ENCODE results near the gene GUCD1.

The GUCD1 gene

DNA sequence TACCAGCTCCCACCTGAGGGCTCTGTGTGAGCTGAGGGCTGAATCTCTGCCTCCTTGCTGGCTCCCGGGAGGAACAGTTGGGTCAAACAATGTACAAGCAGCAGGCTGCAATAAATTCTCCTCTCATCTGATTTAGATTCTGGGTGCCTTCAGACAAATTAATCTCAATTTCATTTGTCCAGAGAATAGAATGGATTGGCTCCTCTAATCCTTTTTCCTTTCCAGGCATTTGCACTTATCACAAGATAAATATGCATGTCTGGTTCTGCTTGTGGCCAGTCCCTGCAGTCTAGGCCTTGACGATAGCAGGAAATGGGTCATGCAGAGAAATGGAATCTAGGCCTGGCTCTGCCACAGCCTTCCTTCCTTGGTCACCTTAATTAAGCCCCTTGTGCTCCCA is 31.1 kb downstream of the GUCD1 start:
- no peak for DNase-seq

GRCh38 chr22:24521791-24522245 is 33.1 kb downstream of the GUCD1 start:
- DNase-seq, result peak; percentile 51

- no peak for DNase-seq
Measured at GRCh38 chr22:24519496-24519895, 35.4 kb downstream of the GUCD1 start.

DNA sequence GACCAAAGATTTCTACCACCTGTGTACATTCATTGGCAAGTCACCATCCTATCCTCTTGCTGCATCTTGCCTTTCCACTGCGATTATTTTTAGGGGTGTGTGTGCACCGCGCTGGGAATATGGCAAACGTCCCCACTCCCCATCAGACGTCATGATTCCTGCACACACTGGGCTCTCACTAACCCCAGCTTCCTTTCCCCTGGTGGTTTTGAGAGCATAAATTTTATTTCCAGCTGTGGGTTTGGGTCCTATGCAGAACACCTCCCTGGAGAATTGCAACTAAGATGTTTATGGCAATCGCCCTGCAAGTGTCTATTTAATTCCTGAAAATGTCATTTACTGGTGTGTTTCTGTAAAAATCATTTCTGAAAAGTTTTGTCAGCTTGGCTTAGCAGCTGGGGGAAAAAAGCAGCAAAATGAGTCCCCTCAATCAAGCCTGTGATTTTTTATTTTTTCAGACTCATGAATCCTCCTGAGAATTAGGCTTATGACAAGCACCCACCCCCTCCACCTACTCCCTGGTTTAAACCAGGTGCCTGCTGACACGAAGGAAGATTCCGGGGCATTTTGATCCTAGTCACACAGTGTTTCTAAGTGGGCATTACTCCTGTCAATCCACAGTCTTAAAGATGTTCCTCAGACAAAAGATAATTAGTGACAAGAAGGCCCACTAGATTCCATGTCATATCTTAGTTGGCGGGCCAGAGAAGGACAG is 36.0 kb downstream of the GUCD1 start:
- DNase-seq, result no peak

DNA sequence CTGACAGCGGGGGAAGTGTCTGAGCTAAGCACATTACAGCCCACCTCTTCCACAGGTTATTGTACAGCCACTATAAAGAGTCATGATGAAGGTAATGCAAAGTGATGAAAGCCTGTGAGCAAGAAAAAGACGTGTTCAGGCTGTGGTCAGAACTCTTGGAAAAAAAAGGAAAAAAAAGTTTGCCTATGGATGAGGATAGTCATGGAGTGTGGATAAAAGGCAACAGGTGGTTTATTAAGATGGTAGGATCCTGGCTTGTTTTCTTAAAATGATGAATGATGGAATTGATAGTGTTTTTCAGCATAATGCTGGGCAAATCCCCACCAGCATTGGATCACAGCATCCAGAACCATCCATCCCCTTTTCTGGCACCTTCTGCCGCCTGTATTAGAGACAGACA is 36.7 kb downstream of the GUCD1 start:
- DNase-seq, result no peak

- DNase-seq, result no peak
Measured at GRCh38 chr22:24517446-24517845, 37.5 kb downstream of the GUCD1 start.

DNA sequence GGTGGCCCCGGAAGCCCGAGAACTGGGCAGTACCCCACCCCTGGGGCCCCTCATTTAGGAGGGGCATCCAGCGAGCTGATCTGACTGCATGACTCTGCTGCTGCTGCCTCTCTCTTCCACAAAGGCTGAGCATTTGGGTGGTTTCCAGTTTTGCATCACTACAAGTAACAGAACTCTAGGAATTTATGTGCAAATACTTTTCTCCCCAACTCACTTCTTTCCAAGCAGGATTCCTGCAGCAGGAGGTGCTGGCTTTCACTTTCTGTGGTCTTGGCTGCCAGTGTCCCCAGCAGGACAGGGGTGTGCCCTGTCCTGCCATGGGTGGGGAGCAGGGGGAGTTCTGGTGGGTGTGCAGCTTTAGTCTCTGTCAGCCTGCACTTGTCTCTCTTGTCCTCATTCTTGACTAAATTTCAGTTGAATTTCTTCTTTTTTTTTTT is 38.6 kb downstream of the GUCD1 start:
- DNase-seq, result no peak

DNA sequence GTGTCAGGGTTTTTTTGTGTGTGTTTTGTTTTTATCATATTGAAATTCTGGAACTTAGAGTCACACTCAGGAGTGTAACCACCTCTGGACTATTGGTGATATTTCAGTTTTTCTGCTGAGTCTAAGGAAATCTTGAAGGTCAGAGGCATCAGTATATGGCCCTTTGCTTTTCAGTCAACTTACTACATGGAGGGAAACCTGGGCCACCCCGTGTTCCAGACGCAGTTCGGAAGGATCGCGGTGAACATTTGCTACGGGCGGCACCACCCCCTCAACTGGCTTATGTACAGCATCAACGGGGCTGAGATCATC is 40.0 kb downstream of the GUCD1 start:
- no peak for DNase-seq

GRCh38 chr22:24514241-24515026 is 40.5 kb downstream of the GUCD1 start:
- no peak for DNase-seq

DNA sequence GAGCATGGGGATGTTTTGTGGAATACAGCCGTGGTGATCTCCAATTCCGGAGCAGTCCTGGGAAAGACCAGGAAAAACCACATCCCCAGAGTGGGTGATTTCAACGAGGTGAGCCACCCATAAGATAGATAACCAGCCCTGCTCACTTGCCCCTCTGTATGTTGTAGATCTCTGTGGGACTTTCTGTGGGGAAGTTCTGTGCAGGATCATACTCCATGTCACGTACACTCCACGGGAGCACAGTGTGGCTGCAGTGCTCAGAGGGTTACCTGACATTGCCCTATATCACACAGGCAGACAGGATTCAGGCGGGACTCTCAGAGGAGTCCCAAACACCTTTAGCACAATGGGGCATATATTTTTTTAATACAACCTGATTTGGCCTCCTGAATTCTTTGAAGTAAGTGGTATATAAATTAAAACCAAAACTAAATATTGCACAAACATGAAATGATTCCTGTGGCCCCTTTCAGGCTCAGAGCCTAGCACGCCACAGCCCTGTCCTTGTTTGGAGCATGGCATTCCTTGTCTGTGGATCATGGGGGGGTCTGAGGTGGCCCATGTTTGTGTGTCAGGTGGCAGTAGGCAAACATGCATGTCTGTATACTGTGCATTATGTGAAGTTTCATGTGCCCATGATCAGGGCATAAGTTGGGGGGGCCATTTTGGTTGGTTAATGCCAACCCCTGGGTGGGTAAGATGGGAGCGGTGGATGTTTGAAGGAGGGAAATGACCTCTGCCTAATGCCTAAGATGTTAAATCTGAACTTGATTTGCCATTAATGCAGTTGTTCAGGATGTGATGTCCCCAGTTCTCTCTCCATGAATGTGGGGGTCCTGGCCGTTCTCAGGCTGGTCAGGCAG is 41.3 kb downstream of the GUCD1 start:
- no peak for DNase-seq

GRCh38 chr22:24512043-24512442 is 42.9 kb downstream of the GUCD1 start:
- no peak for DNase-seq

DNA sequence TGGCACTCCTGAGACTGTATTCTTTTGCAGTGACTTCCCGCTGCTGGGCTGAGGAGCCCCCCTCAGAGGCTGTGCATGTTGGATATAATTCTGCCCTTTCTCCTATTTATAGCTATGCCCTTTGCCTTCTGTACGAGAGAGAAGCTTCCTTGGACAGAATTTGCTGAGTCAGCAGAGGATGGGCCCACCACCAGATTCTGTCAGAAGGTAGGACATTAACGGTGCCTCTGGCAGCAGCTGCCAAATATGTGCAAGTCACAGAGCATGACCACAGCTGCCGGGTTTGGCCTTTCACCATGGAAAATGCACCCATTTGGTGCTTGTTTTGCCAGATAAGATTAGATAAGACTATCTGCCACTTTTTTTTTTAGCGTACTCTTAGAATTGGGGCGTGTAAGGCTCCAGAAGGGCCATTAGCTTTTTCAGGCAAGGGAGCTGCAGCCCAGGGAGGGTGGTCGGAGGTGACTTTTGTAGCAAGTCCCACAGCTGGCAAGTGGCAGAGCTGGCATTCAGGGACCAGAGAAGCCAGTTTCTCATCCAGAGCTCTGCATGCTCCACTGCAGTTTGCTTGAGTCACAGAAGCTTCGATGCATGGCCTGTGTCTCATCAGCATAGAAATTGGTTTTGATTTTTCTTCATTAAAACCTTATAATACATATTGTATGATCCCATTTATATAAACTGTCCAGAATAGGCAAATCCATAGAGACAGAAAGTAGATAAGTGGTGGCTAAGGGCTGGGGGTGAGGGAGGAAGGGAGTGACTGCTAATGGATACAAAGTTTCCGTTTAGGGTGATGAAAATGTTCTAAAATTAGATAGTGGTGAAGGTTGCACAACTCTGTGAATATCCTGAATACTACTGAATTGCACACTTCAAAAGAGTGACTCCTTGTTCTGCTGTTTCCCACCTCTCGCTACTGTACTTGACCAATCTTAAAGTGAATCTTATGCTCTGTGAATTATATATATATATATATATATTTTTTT is 44.0 kb downstream of the GUCD1 start:
- no peak for DNase-seq

DNA sequence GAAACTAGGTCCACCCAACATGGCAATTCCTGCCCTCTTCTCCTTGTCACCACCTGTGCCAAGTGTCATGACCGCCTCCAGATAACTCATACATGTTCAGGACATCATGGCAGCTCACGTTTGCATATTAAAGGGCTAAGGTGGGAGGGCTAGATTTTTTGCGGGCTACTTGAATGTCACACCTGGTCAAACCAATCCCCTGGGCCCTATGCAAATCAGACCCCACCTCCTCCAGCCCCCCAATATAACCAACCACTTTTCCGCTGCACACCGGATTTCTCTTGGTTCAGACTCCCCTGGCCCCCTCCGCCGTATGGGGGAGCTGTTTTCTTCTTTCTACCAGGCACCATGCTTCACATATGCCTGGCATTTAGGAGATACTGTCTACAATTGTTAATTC is 47.2 kb downstream of the GUCD1 start:
- no peak for DNase-seq

GRCh38 chr22:24506802-24507438 is 48.0 kb downstream of the GUCD1 start:
- DNase-seq, result no peak

GRCh38 chr22:24504956-24505736 is 49.8 kb downstream of the GUCD1 start:
- no peak for DNase-seq

- no peak for DNase-seq
Measured at GRCh38 chr22:24504540-24504939, 50.4 kb downstream of the GUCD1 start.

- no peak for DNase-seq
Measured at GRCh38 chr22:24503843-24504338, 51.0 kb downstream of the GUCD1 start.

DNA sequence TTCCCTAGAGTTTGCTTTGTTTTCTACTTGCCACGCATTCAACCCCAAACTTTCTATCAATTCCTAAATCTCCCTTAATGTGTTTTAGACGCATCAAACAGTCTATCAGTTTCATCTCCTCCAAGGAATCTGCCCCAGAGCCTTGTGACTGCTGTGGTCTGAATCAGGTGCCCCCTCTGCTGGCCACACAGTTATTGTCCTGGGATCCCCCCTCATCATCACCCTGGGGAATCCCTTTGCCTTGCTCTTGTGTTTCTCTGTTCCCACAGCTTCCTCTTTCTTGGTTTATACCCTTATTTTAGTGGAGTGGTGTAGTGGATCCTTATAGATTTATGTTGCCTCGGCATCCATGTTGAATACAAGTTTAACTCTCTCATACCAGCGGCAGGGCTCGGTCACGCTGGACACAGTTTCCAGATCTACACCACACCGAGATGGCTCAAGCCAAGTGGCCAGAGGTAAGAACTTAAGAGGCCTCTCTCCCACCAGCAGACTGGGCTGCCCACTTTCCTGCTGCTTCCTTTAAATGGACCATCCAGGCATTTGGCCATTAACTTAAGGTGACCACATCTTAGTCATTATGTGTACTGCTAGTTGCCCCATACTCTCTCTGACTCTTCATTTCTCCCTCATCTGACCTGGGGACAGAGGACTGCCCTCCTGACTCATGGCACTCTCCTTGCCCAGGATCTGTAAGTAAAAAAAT is 51.6 kb downstream of the GUCD1 start:
- DNase-seq, result peak; percentile 72

- DNase-seq, result no peak
Measured at GRCh38 chr22:24502541-24502940, 52.4 kb downstream of the GUCD1 start.

DNA sequence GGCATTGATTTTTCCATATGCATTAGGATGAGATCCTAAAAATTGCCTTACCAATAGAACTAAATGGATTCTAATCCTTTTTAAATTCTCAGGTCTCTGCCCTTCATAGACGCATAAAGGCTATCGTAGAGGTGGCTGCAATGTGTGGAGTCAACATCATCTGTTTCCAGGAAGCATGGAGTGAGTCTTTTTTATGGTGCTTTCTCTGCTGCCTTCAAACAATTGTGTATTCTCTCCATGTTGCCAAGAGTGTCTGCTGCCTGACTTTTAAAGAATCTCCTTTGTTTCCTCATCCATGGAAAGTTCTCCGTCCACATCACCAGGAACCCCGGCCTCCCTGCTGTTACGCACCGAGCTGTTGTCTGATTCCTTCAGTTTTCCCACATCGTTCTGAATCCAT is 52.9 kb downstream of the GUCD1 start:
- no peak for DNase-seq
